ENCODE results near the gene SIRPG. TPM values are rescaled to one million over a fixed set of nuclear protein-coding genes. Genes with fewer than 3 reads are reported as not detected.

SIRPG gene
- total and polyA plus RNA-seq, 10 of the 15 experiments (the other 5 are each of a cell fraction or from before 2014, with no cell fraction given) = 1.1 to 13.0 (median 4.1) TPM

GRCh38 chr20:1672728-1673127 is 15.1 kb upstream of the SIRPG start:
- TF ChIP-seq ETV6 (conservative IDR thresholded peaks at IDR 0.05 in 1 of 2, IDR thresholded peaks at IDR 0.05 in 1 of 2; ENCODE audit: borderline replicate concordance in 1 of 2, low read depth in 1 of 2) = no peak
- TF ChIP-seq PBX3 (IDR thresholded peaks at IDR 0.05; ENCODE audit: insufficient replicate concordance, low read depth, low read length) = no peak
- TF ChIP-seq ZBTB11 (CRISPR knock-in tag; IDR thresholded peaks at IDR 0.05) = no peak
- no peak for TF ChIP-seq PAX5 (IDR thresholded peaks at IDR 0.05; ENCODE audit: borderline replicate concordance, low read depth, low read length)
- TF ChIP-seq SMC3 (IDR thresholded peaks at IDR 0.05; ENCODE audit: borderline replicate concordance, low read length) = no peak
- no peak for TF ChIP-seq JUND (IDR thresholded peaks at IDR 0.05; ENCODE audit: low read depth, low read length)
- TF ChIP-seq PRDM15 (CRISPR knock-in tag; IDR thresholded peaks at IDR 0.05) = no peak
- TF ChIP-seq KDM1A (IDR thresholded peaks at IDR 0.05; ENCODE audit: borderline replicate concordance) = no peak
- Histone ChIP-seq H3K4me3 (no peak overlapping the region), H3K9ac (ENCODE audit: control insufficient read depth, insufficient read depth, low read length) (no peak overlapping the region), H3K79me2 (ENCODE audit: control insufficient read depth, insufficient read depth, low read length) (no peaks in the 10 kb centered on the region), H2AFZ (ENCODE audit: control insufficient read depth, low read depth, low read length) (no peak overlapping the region), H4K20me1 (ENCODE audit: control insufficient read depth, insufficient read depth) (no peaks in the 10 kb centered on the region), H3K27me3 (replicated peaks in 1 of 2; ENCODE audit: control insufficient read depth in 2 of 2, insufficient read depth in 2 of 2, low read length in 1 of 2) (peaks cover 0 to 2% of the 10 kb centered on the region in 2 experiments; a peak in 1 of 4 replicates), H3K4me2 (ENCODE audit: control insufficient read depth, insufficient read depth) (no peak overlapping the region), H3K36me3 (ENCODE audit: control insufficient read depth in 2 of 2, insufficient read depth in 2 of 2, low read length in 1 of 2) (no peaks in the 10 kb centered on the region), H3K27ac (ENCODE audit: control insufficient read depth, insufficient read depth) (no peak overlapping the region), H3K4me1 (ENCODE audit: control insufficient read depth, insufficient read depth, low read length) (0 out of 2 replicates have a peak, but pooled peaks cover 4% of the 10 kb centered on the region), H3K9me3 (replicated peaks; ENCODE audit: control insufficient read depth, insufficient read depth, low read length) (no peaks in the 10 kb centered on the region)
- WGBS (ENCODE audit: insufficient coverage, insufficient replicate concordance, low lambda C conversion rate, missing lambda C conversion rate) = 14% methylated on average over 3 of the region's 3 CpGs
- in situ Hi-C loops (cut with MboI) = no loop called here
- ChIA-PET CTCF (no interaction called here), SMC1A (ENCODE audit: uncharacterized antibody, unreplicated experiment) (interaction anchor here (1.0 to 2.3 kb wide), 2 partner anchors 9 to 62 kb away, joined by 3 to 6 read pairs; no protein-coding TSS in a partner anchor), RAD21 (ENCODE audit: unreplicated experiment) (no interaction called here), POLR2A (no interaction called here)
- ATAC-seq (no peak), DNase-seq (ENCODE audit: low read depth, low spot score) (no peak), FAIRE-seq (no peak)
- no TSS peak for BruUV-seq (replicated peaks)
- intact Hi-C loops (cut with micrococcal nuclease; ENCODE audit: unreplicated experiment) = no loop called here

All from GM12878 (cell line).